ENCODE results near the gene CPEB1.

CPEB1 gene

DNA sequence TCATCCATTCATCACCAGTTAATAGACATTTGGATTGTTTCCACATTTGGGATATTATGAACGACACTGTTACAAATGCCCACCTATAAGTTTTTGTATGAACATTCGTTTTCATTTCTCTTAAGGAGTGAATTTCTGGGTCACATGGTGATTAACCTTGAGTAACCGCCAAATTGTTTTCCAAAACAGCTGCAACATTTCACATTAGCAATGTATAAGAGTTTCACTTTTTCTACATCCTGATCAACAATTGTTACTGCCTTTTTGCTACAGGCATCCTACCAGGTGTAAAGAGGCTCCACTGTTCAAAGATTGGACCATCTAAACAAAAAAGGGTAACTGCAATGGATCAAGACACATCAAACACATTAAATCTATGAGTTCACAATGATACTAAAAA is 52.0 kb downstream of the CPEB1 start:
- no peak for DNase-seq (ENCODE audit: low read depth in 2 of 2)

DNA sequence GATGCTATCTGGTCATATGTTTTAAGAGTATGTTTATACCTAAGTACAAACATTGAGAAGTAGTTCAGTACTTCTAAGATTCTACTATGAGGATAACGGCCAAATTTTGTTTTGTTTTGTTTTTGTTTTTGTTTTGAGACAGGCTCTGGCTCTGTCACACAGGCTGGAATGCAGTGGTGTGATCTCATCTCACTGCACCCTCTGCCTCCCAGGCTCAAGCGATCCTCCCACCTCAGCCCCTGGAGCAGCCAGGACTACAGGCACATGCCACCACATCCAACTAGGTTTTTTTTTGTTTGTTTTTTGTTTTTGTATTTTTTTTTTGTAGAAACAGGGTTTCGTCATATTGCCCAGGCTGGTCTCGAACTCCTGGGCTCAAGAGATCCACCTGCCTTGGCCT is 59.4 kb downstream of the CPEB1 start:
- DNase-seq (ENCODE audit: low read depth in 2 of 2) = no peak

- no peak for DNase-seq (ENCODE audit: low read depth in 2 of 2)
Measured at GRCh38 chr15:82585072-82585471, 62.1 kb downstream of the CPEB1 start.

- no peak for DNase-seq (ENCODE audit: low read depth in 2 of 2)
Measured at GRCh38 chr15:82580713-82581112, 66.5 kb downstream of the CPEB1 start.

DNA sequence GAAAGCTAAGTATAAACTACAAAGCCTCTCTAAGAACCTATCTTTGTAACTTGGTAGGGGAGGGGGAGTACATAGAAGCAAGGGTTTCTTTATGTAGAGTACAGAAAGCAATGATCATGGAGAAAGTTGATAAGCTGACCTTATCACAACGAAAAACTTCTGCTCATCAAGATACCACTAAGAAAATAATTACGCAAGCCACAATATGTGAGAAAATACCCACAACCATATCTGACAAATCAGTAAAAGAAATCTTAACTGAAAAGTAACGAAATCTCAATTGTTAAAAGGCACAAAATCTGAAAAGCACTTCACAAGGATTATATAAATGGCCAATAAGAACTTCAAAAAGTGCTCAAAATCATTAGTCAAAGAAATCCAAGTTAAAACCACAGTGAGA is 71.8 kb downstream of the CPEB1 start:
- DNase-seq (ENCODE audit: low read depth in 2 of 2) = no peak

GRCh38 chr15:82572986-82573385 is 74.2 kb downstream of the CPEB1 start:
- DNase-seq (ENCODE audit: low read depth in 2 of 2) = no peak

GRCh38 chr15:82572311-82572710 is 74.9 kb downstream of the CPEB1 start:
- no peak for DNase-seq (ENCODE audit: low read depth in 2 of 2)

DNA sequence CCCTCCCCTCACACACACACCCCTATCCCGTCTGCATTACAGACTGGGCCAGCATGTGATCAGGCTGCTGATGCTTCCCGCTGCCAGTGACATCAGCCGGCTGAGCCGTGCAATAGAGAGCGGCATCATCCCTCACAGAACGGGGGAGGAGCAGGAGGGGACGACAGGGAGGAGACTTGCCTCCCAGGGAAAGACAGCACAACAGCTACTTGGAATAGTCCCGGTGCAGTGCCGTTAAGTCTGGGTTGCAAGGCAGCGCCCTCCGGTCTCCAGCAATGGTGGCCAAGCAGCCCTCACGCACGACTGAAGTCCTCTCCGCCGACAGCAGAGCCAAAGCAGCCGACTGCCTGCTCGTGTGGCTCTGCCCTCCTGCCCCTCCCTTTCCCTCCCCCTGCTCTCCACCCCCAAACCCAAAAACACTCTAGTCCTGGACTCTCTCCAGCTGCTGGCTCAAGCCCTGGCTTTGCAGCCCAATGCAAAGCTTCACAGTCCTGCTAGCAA is 75.4 kb downstream of the CPEB1 start:
- DNase-seq (ENCODE audit: low read depth in 2 of 2) = no peak

GRCh38 chr15:82570721-82571508 is 76.2 kb downstream of the CPEB1 start:
- no peak for DNase-seq (ENCODE audit: low read depth in 2 of 2)

- no peak for DNase-seq (ENCODE audit: low read depth in 2 of 2)
Measured at GRCh38 chr15:82569834-82570233, 77.3 kb downstream of the CPEB1 start.

DNA sequence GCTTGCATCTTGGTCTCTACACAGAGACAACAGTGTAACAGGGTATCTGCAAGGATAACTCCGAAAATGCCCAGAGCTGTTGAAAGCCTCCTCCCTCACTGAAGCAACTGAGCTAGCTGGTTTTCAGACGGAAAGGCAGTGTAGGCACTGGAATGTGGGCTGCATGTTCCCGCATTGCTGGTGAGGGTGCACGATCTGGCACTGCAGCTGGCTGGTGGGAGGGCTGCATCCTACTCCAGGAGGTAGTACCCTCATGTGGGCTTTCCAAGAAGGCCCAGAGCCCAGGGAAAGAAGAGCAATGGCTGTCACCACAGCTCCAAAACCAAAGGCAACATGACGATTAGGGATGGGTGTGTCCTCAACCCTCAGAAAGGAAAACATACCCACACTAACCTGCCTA is 78.2 kb downstream of the CPEB1 start:
- DNase-seq (ENCODE audit: low read depth in 2 of 2) = no peak

- DNase-seq (ENCODE audit: low read depth in 2 of 2) = no peak
Measured at GRCh38 chr15:82567661-82568060, 79.5 kb downstream of the CPEB1 start.

- no peak for DNase-seq (ENCODE audit: low read depth in 2 of 2)
Measured at GRCh38 chr15:82566690-82567089, 80.5 kb downstream of the CPEB1 start.

DNA sequence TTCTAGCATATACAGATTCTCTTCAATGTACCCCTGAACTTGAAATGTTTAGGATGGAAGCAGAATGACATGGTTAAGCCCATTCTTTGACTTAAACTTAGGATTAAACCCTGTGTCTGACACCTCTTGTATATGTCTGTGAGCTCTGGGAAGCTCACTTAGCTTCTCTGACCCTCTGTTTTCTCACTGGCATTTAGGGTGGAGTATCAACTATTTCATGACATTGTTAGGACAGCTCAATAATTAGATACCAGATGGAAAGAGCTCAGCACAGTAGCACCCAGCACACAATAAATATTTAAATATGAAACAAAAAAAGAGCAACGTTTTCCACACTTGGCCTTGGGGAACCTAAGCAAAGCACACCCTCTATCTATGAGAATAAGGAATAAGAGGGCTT is 88.7 kb downstream of the CPEB1 start:
- no peak for DNase-seq (ENCODE audit: low read depth in 2 of 2)

GRCh38 chr15:82556315-82557035 is 90.7 kb downstream of the CPEB1 start:
- no peak for DNase-seq (ENCODE audit: low read depth in 2 of 2)

DNA sequence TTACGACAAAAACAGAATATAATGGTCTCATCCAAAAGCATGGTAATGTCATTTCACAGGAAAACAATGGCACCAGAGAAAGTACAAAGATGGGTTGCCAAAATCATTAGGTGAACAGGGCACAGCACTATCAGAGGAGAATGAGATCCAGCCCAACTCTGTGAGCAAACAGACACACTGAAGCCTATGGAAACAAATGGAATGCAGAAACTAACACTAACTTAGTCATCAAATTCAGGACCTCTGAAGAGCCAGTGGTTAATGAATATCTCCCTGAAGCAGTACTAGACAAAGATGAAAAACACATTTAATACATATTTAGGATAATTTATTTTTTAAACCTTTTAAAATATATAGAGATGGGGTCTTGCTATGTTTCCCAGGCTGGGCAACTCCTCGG is 92.3 kb downstream of the CPEB1 start:
- DNase-seq (ENCODE audit: low read depth in 2 of 2) = no peak

DNA sequence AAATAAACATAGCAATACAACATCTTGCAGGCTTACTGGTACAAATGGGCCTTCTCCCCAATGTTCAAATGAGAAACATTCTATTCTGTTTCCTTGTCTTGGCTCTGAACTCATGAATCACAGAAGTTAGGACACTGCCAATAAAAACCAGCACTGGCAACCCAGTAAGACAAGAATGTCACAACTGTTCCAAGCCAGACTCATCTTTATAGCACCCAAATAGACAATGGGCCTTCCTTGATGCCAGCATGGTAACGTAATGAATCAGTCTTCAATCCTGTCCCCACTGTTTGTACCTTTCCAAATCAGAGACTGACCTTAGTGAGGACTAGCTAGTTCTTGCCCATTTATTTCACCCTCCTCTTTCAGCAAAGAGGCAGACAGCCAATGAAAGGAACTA is 92.8 kb downstream of the CPEB1 start:
- DNase-seq (ENCODE audit: low read depth in 2 of 2) = no peak

GRCh38 chr15:82553846-82554245 is 93.3 kb downstream of the CPEB1 start:
- DNase-seq (ENCODE audit: low read depth in 2 of 2) = no peak

DNA sequence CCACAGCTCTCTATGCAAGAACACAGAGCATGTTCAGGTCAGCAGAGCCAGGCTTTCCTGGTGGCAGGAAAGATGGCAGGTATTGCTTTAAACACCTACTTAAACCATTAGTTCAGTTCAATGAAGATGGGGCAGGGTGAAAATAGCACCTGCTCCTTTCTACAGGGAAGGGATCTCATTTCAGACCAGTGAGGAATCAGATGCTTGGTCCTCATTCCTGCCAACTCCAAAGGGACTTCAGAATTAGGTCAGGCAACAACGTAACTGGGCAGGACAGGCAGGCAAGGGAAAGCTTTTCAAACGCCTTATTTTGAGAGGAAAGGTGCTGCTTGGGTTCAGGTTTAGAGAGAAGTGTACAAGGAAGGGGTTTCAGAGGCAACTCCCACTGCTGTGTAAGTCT is 94.3 kb downstream of the CPEB1 start:
- DNase-seq (ENCODE audit: low read depth in 2 of 2) = no peak

- no peak for DNase-seq (ENCODE audit: low read depth in 2 of 2)
Measured at GRCh38 chr15:82551646-82552247, 95.4 kb downstream of the CPEB1 start.

GRCh38 chr15:82549199-82549665 is 97.9 kb downstream of the CPEB1 start:
- DNase-seq (ENCODE audit: low read depth in 2 of 2) = no peak

- DNase-seq (ENCODE audit: low read depth in 2 of 2) = no peak
Measured at GRCh38 chr15:82548700-82549099, 98.5 kb downstream of the CPEB1 start.

- DNase-seq (ENCODE audit: low read depth in 2 of 2) = no peak
Measured at GRCh38 chr15:82545478-82545877, 101.7 kb downstream of the CPEB1 start.

All from stimulated activated CD8-positive, alpha-beta memory T cell treated with anti-CD3 and anti-CD28 coated beads, Interleukin-7, amount 100 ng/mL, for 4 hours (primary cell).